Tibial artery (tissue), 4 donors: ENCODE results near the gene GNAS.
A peak's percentile ranks its signal among the peaks of the same experiment; 100 is the strongest.

Source experiments
- DNase-seq, 2 donors: peaks; one replicate each; pipeline ENCODE4 v3.0.0-alpha.2; 2019
- H3K27ac ChIP-seq, 2 donors: fragments of 200-600 bp; sonication (generic) in 1 of 2; 1 replicate in 1 of 2; 2 replicates in 1 of 2; pipeline ENCODE4 v1.5.1; 2018 to 2019; ENCODE audit warnings: mild to moderate bottlenecking in 1 of 2
- H3K27me3 ChIP-seq, 2 donors: fragments of 200-600 bp; sonication (generic) in 1 of 2; one replicate each; pipeline versions ENCODE4 v1.5.1 to v1.6.0; 2016 to 2019
- H3K36me3 ChIP-seq, 3 donors: fragments of 200-600 bp; sonication (generic) in 2 of 3; one replicate each; pipeline ENCODE4 v1.5.1; 2016 to 2019; ENCODE audit warnings: mild to moderate bottlenecking in 2 of 3
- H3K4me1 ChIP-seq, 4 donors: fragments of 200-600 bp; sonication (generic) in 2 of 4; 1 replicate in 3 of 4; 2 replicates in 1 of 4; pipeline ENCODE4 v1.5.1; 2016 to 2019
- H3K4me3 ChIP-seq, 2 donors: fragments of 200-600 bp; sonication (generic) in 1 of 2; 1 replicate in 1 of 2; 2 replicates in 1 of 2; pipeline ENCODE4 v1.5.1; 2018 to 2019; ENCODE audit warnings: mild to moderate bottlenecking in 2 of 2
- H3K9me3 ChIP-seq, 3 donors: fragments of 200-600 bp; sonication (generic) in 1 of 3; one replicate each; pipeline ENCODE4 v1.5.1; 2016 to 2019
- intact Hi-C: fragments of 100-400 bp; cut with DNase I; formaldehyde crosslinking; loops from one replicate; pipeline ENCODE4 v1.15.0; 2023; ENCODE audit warnings: low total_unique reads
- TF ChIP-seq, protein P1 (sequence below), 2 experiments: fragments of 200-600 bp in 1 of 2; fragments of 450-650 bp in 1 of 2; IDR thresholded peaks; one replicate each; pipeline ENCODE4 v1.5.1; 2017 to 2019; ENCODE audit warnings: antibody characterized with exemption in 2 of 2, mild to moderate bottlenecking in 1 of 2, moderate library complexity in 1 of 2

Gene GNAS

GRCh38 chr20:58906894-58907293 lies 54.4 kb downstream of the GNAS start:
- Histone ChIP-seq H3K36me3 (peaks cover 56 to 68% (median 62%) of the 10 kb centered on the region in 3 donors), H3K27me3 (no peaks in the 10 kb centered on the region), H3K27ac (peak overlapping the region; percentile 80 to 84), H3K4me3 (peak overlapping the region in 1 of 2 donors; percentile 33), H3K4me1 (peaks cover 5 to 63% (median 34%) of the 10 kb centered on the region in 4 donors), H3K9me3 (no peaks in the 10 kb centered on the region)
- DNase-seq = no peak
- intact Hi-C loops = no loop called here
- TF ChIP-seq, protein P1, sequence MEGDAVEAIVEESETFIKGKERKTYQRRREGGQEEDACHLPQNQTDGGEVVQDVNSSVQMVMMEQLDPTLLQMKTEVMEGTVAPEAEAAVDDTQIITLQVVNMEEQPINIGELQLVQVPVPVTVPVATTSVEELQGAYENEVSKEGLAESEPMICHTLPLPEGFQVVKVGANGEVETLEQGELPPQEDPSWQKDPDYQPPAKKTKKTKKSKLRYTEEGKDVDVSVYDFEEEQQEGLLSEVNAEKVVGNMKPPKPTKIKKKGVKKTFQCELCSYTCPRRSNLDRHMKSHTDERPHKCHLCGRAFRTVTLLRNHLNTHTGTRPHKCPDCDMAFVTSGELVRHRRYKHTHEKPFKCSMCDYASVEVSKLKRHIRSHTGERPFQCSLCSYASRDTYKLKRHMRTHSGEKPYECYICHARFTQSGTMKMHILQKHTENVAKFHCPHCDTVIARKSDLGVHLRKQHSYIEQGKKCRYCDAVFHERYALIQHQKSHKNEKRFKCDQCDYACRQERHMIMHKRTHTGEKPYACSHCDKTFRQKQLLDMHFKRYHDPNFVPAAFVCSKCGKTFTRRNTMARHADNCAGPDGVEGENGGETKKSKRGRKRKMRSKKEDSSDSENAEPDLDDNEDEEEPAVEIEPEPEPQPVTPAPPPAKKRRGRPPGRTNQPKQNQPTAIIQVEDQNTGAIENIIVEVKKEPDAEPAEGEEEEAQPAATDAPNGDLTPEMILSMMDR (IDR thresholded peaks at IDR 0.05) = no peak

DNA sequence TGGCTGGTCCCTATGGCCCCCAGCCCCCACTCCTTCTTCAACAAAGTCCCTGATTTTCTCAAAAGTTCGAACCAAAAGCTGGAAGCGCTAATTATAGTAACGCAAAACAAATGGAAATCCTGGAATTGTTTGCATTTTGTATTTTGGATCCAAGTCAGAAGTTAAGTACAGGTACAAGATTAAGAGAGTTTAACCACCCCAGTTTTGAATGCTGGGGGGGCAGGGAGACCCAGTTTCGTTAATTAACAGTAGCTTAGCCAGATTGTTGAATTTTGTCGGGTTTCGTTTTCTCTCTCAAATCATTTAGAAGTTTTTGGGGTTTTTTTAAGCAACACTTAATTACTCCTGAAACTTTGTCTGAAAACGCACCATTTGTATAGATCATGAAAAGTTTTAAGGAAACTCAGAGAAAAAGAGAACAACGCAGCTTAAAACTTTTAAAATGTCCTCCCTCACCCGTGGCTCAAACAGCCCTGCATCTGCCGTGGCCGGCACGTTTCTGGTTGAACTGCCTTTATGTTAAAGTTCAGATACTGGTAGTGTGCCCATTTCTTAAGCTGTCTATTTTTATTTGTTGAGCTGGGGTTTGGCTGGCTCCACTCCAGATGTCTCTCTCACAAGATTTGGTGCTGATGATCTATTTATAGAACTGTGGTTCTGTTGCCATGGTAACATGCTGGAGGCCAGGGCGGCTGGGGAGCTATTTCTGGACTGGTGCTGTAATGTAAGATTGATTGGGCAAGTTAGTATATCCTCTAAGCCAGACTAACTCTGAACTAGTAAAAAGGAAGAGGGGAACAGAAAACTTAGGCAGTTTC lies 55.0 kb downstream of the GNAS start:
- H3K36me3 ChIP-seq = peaks cover 57 to 70% (median 66%) of the 10 kb centered on the region in 3 donors
- H3K27ac ChIP-seq = peak overlapping the region; percentile 80 to 84
- H3K27me3 ChIP-seq = no peaks in the 10 kb centered on the region
- intact Hi-C loops = no loop called here
- DNase-seq = peak; percentile 97
- TF ChIP-seq, protein P1 (IDR thresholded peaks at IDR 0.05) = no peak
- peak overlapping the region; percentile 20 to 33 for H3K4me3 ChIP-seq
- H3K9me3 ChIP-seq = no peaks in the 10 kb centered on the region
- H3K4me1 ChIP-seq = peaks cover 5 to 59% (median 30%) of the 10 kb centered on the region in 4 donors

DNA sequence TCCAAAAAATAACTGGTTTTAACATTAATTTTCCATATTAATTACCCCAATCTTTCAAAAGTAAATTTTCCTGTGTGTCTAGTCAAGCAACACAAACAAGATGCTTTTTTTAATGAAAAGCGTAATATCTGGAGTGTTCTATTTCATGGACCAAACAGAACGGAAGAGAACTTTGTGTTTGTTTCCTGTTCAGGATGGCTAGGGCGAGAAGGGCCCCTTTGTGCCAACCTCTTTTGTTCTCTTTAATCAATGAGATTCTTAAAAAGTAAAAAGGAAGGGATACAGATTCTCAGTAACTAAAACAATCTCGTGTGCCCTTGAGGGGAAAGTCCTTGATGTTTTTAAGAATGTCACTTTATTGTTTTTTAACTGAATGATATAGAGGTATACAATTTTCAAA lies 55.7 kb downstream of the GNAS start:
- no peak for DNase-seq
- H3K27ac ChIP-seq = peak overlapping the region; percentile 80 to 84
- peaks cover 5 to 59% (median 29%) of the 10 kb centered on the region in 4 donors for H3K4me1 ChIP-seq
- H3K4me3 ChIP-seq = peak overlapping the region in 1 of 2 donors; percentile 10
- H3K36me3 ChIP-seq = peaks cover 57 to 70% (median 66%) of the 10 kb centered on the region in 3 donors
- intact Hi-C loops = no loop called here
- H3K9me3 ChIP-seq = no peaks in the 10 kb centered on the region
- TF ChIP-seq, protein P1 (IDR thresholded peaks at IDR 0.05) = no peak
- H3K27me3 ChIP-seq = no peaks in the 10 kb centered on the region

GRCh38 chr20:58908941-58909340 lies 56.4 kb downstream of the GNAS start:
- DNase-seq = no peak
- TF ChIP-seq, protein P1 (IDR thresholded peaks at IDR 0.05) = no peak
- H3K27me3 ChIP-seq = no peaks in the 10 kb centered on the region
- H3K4me3 ChIP-seq = no peak overlapping the region
- peak overlapping the region; percentile 80 to 84 for H3K27ac ChIP-seq
- intact Hi-C loops = no loop called here
- H3K4me1 ChIP-seq = peaks cover 5 to 59% (median 27%) of the 10 kb centered on the region in 4 donors
- H3K9me3 ChIP-seq = no peaks in the 10 kb centered on the region
- peaks cover 53 to 64% (median 59%) of the 10 kb centered on the region in 3 donors for H3K36me3 ChIP-seq

GRCh38 chr20:58909585-58909984 lies 57.1 kb downstream of the GNAS start:
- intact Hi-C loops = no loop called here
- Histone ChIP-seq H3K36me3 (peaks cover 53 to 59% (median 54%) of the 10 kb centered on the region in 3 donors), H3K27ac (peak overlapping the region in 1 of 2 donors; percentile 84)

More at GRCh38 chr20:58909585-58909984, 57.1 kb downstream of the GNAS start:
- Histone ChIP-seq H3K4me1 (peaks cover 5 to 59% (median 27%) of the 10 kb centered on the region in 4 donors), H3K9me3 (no peaks in the 10 kb centered on the region), H3K27me3 (no peaks in the 10 kb centered on the region), H3K4me3 (no peak overlapping the region)
- DNase-seq = no peak
- TF ChIP-seq, protein P1 (IDR thresholded peaks at IDR 0.05) = no peak
